GM15510 (cell line): Measurements from ENCODE around the gene DNMT3B.

Experiments used
- POLR2A ChIP-seq: IDR thresholded peaks from 3 replicates; pipeline ENCODE4 v1.6.1; 2011; ENCODE audit warnings: borderline replicate concordance; ENCODE audit not compliant: insufficient read length; ENCODE audit errors: extremely low read depth

The DNMT3B gene

GRCh38 chr20:32752458-32753250, 9.5 kb upstream of the DNMT3B start:
- TF ChIP-seq POLR2A: no peak

GRCh38 chr20:32753731-32754130, 8.5 kb upstream of the DNMT3B start:
- TF ChIP-seq POLR2A: no peak

- no peak for TF ChIP-seq POLR2A
These were observed 6.0 kb upstream of the DNMT3B start for GRCh38 chr20:32756156-32756555.

GRCh38 chr20:32761417-32761830, 761 bp upstream of the DNMT3B start:
- no peak for TF ChIP-seq POLR2A

GRCh38 chr20:32762754-32763201, 593 bp downstream of the DNMT3B start:
- no peak for TF ChIP-seq POLR2A

GRCh38 chr20:32763202-32764004, 1.2 kb downstream of the DNMT3B start:
- TF ChIP-seq POLR2A: no peak

GRCh38 chr20:32764005-32764960, 2.1 kb downstream of the DNMT3B start:
- TF ChIP-seq POLR2A: no peak

- no peak for TF ChIP-seq POLR2A
These were observed 5.4 kb downstream of the DNMT3B start for GRCh38 chr20:32767418-32768198.

- TF ChIP-seq POLR2A: no peak
These were observed 9.9 kb downstream of the DNMT3B start for GRCh38 chr20:32772046-32772445.

GRCh38 chr20:32773223-32773622, 11.0 kb downstream of the DNMT3B start:
- TF ChIP-seq POLR2A: no peak

GRCh38 chr20:32773855-32774254, 11.7 kb downstream of the DNMT3B start:
- no peak for TF ChIP-seq POLR2A

- TF ChIP-seq POLR2A: no peak
These were observed 13.3 kb downstream of the DNMT3B start for GRCh38 chr20:32775336-32775991.
